MCF 10A (cell line): Measurements from ENCODE around the gene RAB3B. TPM values are rescaled to one million over a fixed set of nuclear protein-coding genes. Genes with fewer than 3 reads are reported as not detected.

ENCODE experiments used
- BruUV-seq: library from RNA; stranded (reverse); fragments of 400-500 nt; replicated peaks from 2 replicates; lab custom pipeline; 2021; lab: Mats Ljungman, UMichigan
- CTCF ChIA-PET: fragments of 300-600 bp; sonication (Branson Sonifier 250); formaldehyde crosslinking; extraction: SDS; loops from one replicate; lab custom pipeline; 2021; ENCODE audit warnings: antibody characterized with exemption, inconsistent platforms; lab: Yijun Ruan, JAX
- POLR2A ChIA-PET: fragments of 300-600, 350-650 bp; sonication (Branson Sonifier 250); formaldehyde crosslinking; extraction: SDS; loops from one replicate; lab custom pipeline; 2020; ENCODE audit warnings: antibody characterized with exemption, inconsistent platforms; lab: Yijun Ruan, JAX
- DNase-seq: peaks from one replicate; pipeline ENCODE4 v3.0.0-alpha.2; 2018; ENCODE audit not compliant: unreplicated experiment
- H3K27ac Mint-ChIP-seq: one replicate; pipeline ENCODE4 v1.8.0; 2022; ENCODE audit warnings: mild to moderate bottlenecking, low read depth, mixed read lengths; ENCODE audit not compliant: unreplicated experiment
- H3K27me3 Mint-ChIP-seq: one replicate; pipeline ENCODE4 v1.8.0; 2022; ENCODE audit warnings: mixed read lengths; ENCODE audit not compliant: insufficient read depth, unreplicated experiment
- H3K36me3 Mint-ChIP-seq: one replicate; pipeline ENCODE4 v1.8.0; 2022; ENCODE audit warnings: mild to moderate bottlenecking, moderate library complexity, mixed read lengths; ENCODE audit not compliant: insufficient read depth, unreplicated experiment
- H3K4me1 Mint-ChIP-seq: one replicate; pipeline ENCODE4 v1.8.0; 2022; ENCODE audit warnings: mixed read lengths; ENCODE audit not compliant: insufficient read depth, unreplicated experiment
- H3K4me3 Mint-ChIP-seq: one replicate; pipeline ENCODE4 v1.8.0; 2022; ENCODE audit warnings: mild to moderate bottlenecking, moderate library complexity, mixed read lengths; ENCODE audit not compliant: unreplicated experiment
- H3K9me3 Mint-ChIP-seq: one replicate; pipeline ENCODE4 v1.8.0; 2022; ENCODE audit warnings: mixed read lengths; ENCODE audit not compliant: unreplicated experiment
- intact Hi-C: fragments of 100-400 bp; cut with micrococcal nuclease; formaldehyde crosslinking; loops from 2 replicates; pipeline ENCODE4 v1.14.1; 2022
- total RNA-seq: library from RNA; stranded (reverse); gene quantifications from 2 replicates; pipeline ENCODE4 v1.2.3, GENCODE V29; 2022
- TF ChIP-seq, protein P1 (sequence below): fragments of 200-600 bp; IDR thresholded peaks from one replicate; pipeline ENCODE4 v1.8.0; 2022; ENCODE audit warnings: antibody characterized with exemption, mild to moderate bottlenecking; ENCODE audit not compliant: unreplicated experiment

The RAB3B gene
- total RNA-seq, 1 experiment from 2014 or later: 0.05 TPM

DNA sequence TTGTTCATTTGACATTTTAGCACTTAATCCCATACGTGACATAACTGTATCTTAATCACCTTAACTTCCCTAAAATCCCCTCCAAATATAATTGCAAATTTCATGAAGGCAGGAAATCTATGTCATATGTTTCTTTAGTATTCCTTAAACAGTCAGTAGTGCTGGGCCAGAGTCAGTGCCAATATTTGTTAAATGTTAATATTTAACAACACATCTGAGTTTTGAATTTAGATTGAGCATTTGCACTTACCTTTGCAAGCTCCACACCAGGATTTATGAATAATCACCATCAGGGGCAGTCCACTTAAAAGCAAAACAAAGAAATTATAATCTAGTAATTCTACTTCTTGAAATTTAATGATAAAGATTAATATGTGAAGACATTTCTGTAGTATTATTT lies 37.8 kb upstream of the RAB3B start:
- Mint-ChIP-seq H3K4me1 (peaks cover 18% of the 10 kb centered on the region), H3K27me3 (no peaks in the 10 kb centered on the region), H3K36me3 (peaks cover 52% of the 10 kb centered on the region), H3K9me3 (no peaks in the 10 kb centered on the region), H3K4me3 (no peak overlapping the region), H3K27ac (no peak overlapping the region)
- CTCF ChIA-PET: interaction anchor here (0.6 kb wide), 1 partner anchor 27 kb away, joined by 3 read pairs; no protein-coding TSS in a partner anchor
- POLR2A ChIA-PET: interaction anchor here (1.0 to 1.1 kb wide), 2 partner anchors 79 to 149 kb away, joined by 3 to 4 read pairs; no protein-coding TSS in a partner anchor
- DNase-seq: no peak
- intact Hi-C loops: no loop called here
- no TSS peak for BruUV-seq
- TF ChIP-seq, protein P1, sequence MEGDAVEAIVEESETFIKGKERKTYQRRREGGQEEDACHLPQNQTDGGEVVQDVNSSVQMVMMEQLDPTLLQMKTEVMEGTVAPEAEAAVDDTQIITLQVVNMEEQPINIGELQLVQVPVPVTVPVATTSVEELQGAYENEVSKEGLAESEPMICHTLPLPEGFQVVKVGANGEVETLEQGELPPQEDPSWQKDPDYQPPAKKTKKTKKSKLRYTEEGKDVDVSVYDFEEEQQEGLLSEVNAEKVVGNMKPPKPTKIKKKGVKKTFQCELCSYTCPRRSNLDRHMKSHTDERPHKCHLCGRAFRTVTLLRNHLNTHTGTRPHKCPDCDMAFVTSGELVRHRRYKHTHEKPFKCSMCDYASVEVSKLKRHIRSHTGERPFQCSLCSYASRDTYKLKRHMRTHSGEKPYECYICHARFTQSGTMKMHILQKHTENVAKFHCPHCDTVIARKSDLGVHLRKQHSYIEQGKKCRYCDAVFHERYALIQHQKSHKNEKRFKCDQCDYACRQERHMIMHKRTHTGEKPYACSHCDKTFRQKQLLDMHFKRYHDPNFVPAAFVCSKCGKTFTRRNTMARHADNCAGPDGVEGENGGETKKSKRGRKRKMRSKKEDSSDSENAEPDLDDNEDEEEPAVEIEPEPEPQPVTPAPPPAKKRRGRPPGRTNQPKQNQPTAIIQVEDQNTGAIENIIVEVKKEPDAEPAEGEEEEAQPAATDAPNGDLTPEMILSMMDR: no peak

DNA sequence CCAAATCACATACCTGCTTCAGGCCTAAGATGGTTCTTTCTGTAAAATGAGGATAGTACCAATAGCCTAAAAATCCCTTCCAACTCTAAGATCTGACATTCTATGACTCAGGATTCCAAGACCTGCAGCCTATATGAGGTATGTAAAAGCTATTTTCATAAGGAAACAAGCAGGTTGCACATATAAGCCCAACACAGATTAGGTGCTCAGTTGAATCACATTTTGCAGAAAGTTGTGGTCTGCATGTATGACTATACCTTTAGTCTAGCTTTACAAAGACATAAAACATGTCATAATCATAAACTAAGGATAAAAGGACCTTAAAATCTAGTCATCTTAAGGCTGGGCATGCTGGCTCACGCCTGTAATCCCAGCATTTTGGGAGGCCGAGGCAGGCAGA lies 35.8 kb upstream of the RAB3B start:
- ChIA-PET POLR2A (interaction anchor here (0.6 kb wide), 1 partner anchor 303 kb away, joined by 3 read pairs; no protein-coding TSS in a partner anchor), CTCF (no interaction called here)
- Mint-ChIP-seq H3K36me3 (peaks cover 67% of the 10 kb centered on the region), H3K9me3 (no peaks in the 10 kb centered on the region), H3K27ac (no peak overlapping the region), H3K4me3 (no peak overlapping the region), H3K27me3 (no peaks in the 10 kb centered on the region), H3K4me1 (peaks cover 13% of the 10 kb centered on the region)
- no peak for DNase-seq
- no TSS peak for BruUV-seq
- intact Hi-C loops: no loop called here
- TF ChIP-seq, protein P1: no peak

DNA sequence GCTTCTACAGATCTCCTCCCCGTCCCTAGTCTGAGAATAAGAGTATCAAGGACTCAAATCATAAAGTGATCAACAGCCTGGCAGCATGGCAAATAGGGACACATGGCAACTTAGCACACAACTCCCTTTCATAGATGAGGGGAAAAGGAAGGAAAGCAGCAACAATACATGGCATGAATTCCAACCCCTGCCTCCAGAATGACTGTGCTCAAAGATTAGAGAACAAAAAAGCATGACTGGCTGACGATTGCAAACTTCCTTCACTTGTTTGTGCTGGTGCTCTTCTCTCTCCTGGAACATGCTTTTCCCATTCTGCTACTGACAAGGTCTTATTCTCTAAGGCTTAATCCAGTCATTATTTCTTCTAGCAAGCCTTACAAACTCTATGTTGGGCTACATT lies 31.6 kb upstream of the RAB3B start:
- no peaks in the 10 kb centered on the region for H3K9me3 Mint-ChIP-seq
- no peak overlapping the region for H3K27ac Mint-ChIP-seq
- no peak for DNase-seq
- H3K36me3 Mint-ChIP-seq: peaks cover 65% of the 10 kb centered on the region
- TF ChIP-seq, protein P1: no peak
- no TSS peak for BruUV-seq
- intact Hi-C loops: no loop called here
- ChIA-PET POLR2A (interaction anchor here (2.0 kb wide), 1 partner anchor 10 kb away, joined by 4 read pairs; no protein-coding TSS in a partner anchor), CTCF (interaction anchor here (0.5 to 0.8 kb wide), 2 partner anchors 41 to 124 kb away, joined by 3 read pairs; no protein-coding TSS in a partner anchor)
- H3K4me3 Mint-ChIP-seq: no peak overlapping the region
- H3K27me3 Mint-ChIP-seq: no peaks in the 10 kb centered on the region
- no peaks in the 10 kb centered on the region for H3K4me1 Mint-ChIP-seq

DNA sequence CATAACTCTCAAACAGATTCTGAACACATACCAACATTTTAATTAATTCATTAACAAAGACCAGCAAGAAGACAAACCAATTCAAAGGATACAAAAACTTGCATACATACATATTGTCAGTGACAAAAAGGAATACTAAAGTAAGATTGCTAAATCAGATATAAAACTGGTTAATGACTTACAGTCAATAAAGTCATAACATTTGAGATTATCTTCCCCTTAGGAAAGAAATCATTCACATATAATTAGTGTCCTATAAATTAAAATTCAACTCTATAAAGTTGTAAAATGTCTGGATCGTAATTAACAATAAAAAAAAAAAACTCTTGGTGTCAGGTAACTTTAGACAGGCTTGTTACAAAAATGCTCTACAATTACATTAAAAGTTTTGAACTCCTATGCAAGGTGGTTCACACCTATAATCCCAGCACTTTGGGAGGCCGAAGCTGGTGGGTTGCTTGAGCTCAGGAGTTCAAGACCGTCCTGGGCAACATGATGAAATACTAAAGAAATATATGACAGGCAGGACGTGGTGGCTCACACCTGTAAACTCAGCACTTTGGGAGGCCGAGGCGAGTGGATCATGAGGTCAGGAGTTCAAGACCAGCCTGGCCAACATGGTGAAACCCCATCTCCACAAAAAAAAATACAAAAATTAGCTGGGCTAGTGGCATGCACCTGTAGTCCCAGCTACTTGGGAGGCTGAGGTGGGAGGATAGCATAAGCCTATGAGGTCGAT lies 17.7 kb upstream of the RAB3B start:
- no peaks in the 10 kb centered on the region for H3K9me3 Mint-ChIP-seq
- H3K4me3 Mint-ChIP-seq: no peak overlapping the region
- no peak overlapping the region for H3K27ac Mint-ChIP-seq
- no peak for DNase-seq
- no TSS peak for BruUV-seq
- intact Hi-C loops: no loop called here
- CTCF ChIA-PET: interaction anchor here (0.5 to 1.2 kb wide), 4 partner anchors 12 to 114 kb away, joined by 3 to 5 read pairs (median 4); no protein-coding TSS in a partner anchor
- no peaks in the 10 kb centered on the region for H3K4me1 Mint-ChIP-seq
- no peaks in the 10 kb centered on the region for H3K36me3 Mint-ChIP-seq
- H3K27me3 Mint-ChIP-seq: no peaks in the 10 kb centered on the region
- TF ChIP-seq, protein P1: no peak
- POLR2A ChIA-PET: no interaction called here
